GM23338 (cell line): ENCODE measurements around the gene ZNF557. TPM values are rescaled to one million over a fixed set of nuclear protein-coding genes. Genes with fewer than 3 reads are reported as not detected.
"Not testable (repeated sequence)": the region's sequence is repeated elsewhere in the genome, so short reads cannot be mapped to it uniquely, and the experiment has no call there.

Experiments used
- ATAC-seq: fragments of 200-7000 bp; cut with Tn5 transposase; 3 replicates; pipeline ENCODE4 v1.9.1; 2020
- DNase-seq: peaks from one replicate; pipeline ENCODE4 v3.0.0-alpha.2; 2015; ENCODE audit warnings: low spot score
- H2AFZ ChIP-seq: fragments of 200-600 bp; sonication (generic); 2 replicates; pipeline ENCODE4 v1.8.0; 2016; ENCODE audit warnings: antibody characterized with exemption, mild to moderate bottlenecking, moderate library complexity
- H3F3A ChIP-seq: fragments of 200-600 bp; sonication (generic); replicated peaks from 2 replicates; pipeline ENCODE4 v1.8.0; 2017; ENCODE audit warnings: antibody characterized with exemption, mixed run types, low read depth
- H3K27ac ChIP-seq: fragments of 200-600 bp; sonication (generic); 2 replicates; pipeline ENCODE4 v1.6.1; 2016; ENCODE audit warnings: low read depth
- H3K27me3 ChIP-seq: fragments of 200-600 bp; sonication (generic); 2 replicates; pipeline ENCODE4 v1.8.0; 2016; ENCODE audit warnings: mild to moderate bottlenecking, mixed run types, moderate library complexity; ENCODE audit not compliant: insufficient read depth
- H3K36me3 ChIP-seq: fragments of 200-600 bp; sonication (generic); 2 replicates; pipeline ENCODE4 v1.8.0; 2016; ENCODE audit warnings: mild to moderate bottlenecking; ENCODE audit not compliant: insufficient read depth
- H3K4me1 ChIP-seq: fragments of 200-600 bp; sonication (generic); 2 replicates; pipeline ENCODE4 v1.8.0; 2016; ENCODE audit warnings: mild to moderate bottlenecking, moderate library complexity; ENCODE audit not compliant: insufficient read depth
- H3K4me2 ChIP-seq: fragments of 200-600 bp; sonication (generic); 2 replicates; pipeline ENCODE4 v1.7.1; 2017; ENCODE audit warnings: mixed run types
- H3K4me3 ChIP-seq: fragments of 200-600 bp; sonication (generic); 2 replicates; pipeline ENCODE4 v1.6.1; 2016; ENCODE audit warnings: mixed run types
- H3K79me2 ChIP-seq: fragments of 200-600 bp; sonication (generic); replicated peaks from 2 replicates; pipeline ENCODE4 v1.8.0; 2017; ENCODE audit warnings: mild to moderate bottlenecking; ENCODE audit not compliant: insufficient read depth
- H3K9me2 ChIP-seq: fragments of 200-600 bp; sonication (generic); 2 replicates; pipeline ENCODE4 v1.8.0; 2017; ENCODE audit not compliant: insufficient read depth
- H4K20me1 ChIP-seq: fragments of 200-600 bp; sonication (generic); replicated peaks from 2 replicates; pipeline ENCODE4 v1.8.0; 2017; ENCODE audit warnings: mild to moderate bottlenecking; ENCODE audit not compliant: insufficient read depth
- H3K27ac Mint-ChIP-seq: 2 replicates; pipeline ENCODE4 v1.8.0; 2020; ENCODE audit warnings: inconsistent platforms, mild to moderate bottlenecking, moderate library complexity, mixed read lengths
- H3K27me3 Mint-ChIP-seq: 3 replicates; pipeline ENCODE4 v1.8.0; 2022; ENCODE audit warnings: low read depth, mild to moderate bottlenecking, moderate library complexity, mixed read lengths, inconsistent platforms; ENCODE audit not compliant: insufficient read depth, poor library complexity
- H3K36me3 Mint-ChIP-seq: 3 replicates; pipeline ENCODE4 v1.8.0; 2021; ENCODE audit warnings: low read depth, mild to moderate bottlenecking, inconsistent platforms, moderate library complexity, mixed read lengths
- H3K4me1 Mint-ChIP-seq: 3 replicates; pipeline ENCODE4 v1.8.0; 2020; ENCODE audit warnings: mild to moderate bottlenecking, inconsistent platforms, mixed read lengths
- H3K4me3 Mint-ChIP-seq: 3 replicates; pipeline ENCODE4 v1.8.0; 2021; ENCODE audit warnings: moderate library complexity, mild to moderate bottlenecking, inconsistent platforms, mixed read lengths
- H3K9me3 Mint-ChIP-seq: 3 replicates; pipeline ENCODE4 v1.8.0; 2020; ENCODE audit warnings: moderate library complexity, mild to moderate bottlenecking, inconsistent platforms, mixed read lengths
- CREB1 ChIP-seq: fragments of 250-450 bp; sonication (Bioruptor Pico); IDR thresholded peaks from 2 replicates; pipeline ENCODE4 v1.5.0; 2020; ENCODE audit warnings: low read depth, mild to moderate bottlenecking, moderate library complexity
- CTCF ChIP-seq, 2 experiments: fragments of 200-600 bp in 1 of 2; sonication (generic) in 1 of 2; conservative IDR thresholded peaks; 2 replicates each; pipeline versions ENCODE4 v1.5.1 to v1.6.1; 2016 to 2017; ENCODE audit warnings: antibody characterized with exemption in 2 of 2, low read depth in 2 of 2, mild to moderate bottlenecking in 2 of 2, moderate library complexity in 1 of 2
- ETS1 ChIP-seq: IDR thresholded peaks from 2 replicates; pipeline ENCODE4 v1.6.1; 2016; ENCODE audit warnings: antibody characterized with exemption
- NANOG ChIP-seq: IDR thresholded peaks from 2 replicates; pipeline ENCODE4 v1.6.1; 2016; ENCODE audit warnings: antibody characterized with exemption, borderline replicate concordance
- POLR2AphosphoS5 ChIP-seq: IDR thresholded peaks from 2 replicates; pipeline ENCODE4 v1.6.1; 2016; ENCODE audit warnings: antibody characterized with exemption, low read depth
- REST ChIP-seq: IDR thresholded peaks from one replicate; pipeline ENCODE4 v1.6.1; 2018; ENCODE audit warnings: antibody characterized with exemption; ENCODE audit not compliant: unreplicated experiment
- STAT1 ChIP-seq: IDR thresholded peaks from one replicate; pipeline ENCODE4 v1.6.1; 2016; ENCODE audit warnings: antibody characterized with exemption; ENCODE audit not compliant: unreplicated experiment
- ZNF331 ChIP-seq: fragments of 250-450 bp; sonication (Bioruptor Pico); IDR thresholded peaks from 2 replicates; pipeline ENCODE4 v1.5.0; 2020; ENCODE audit warnings: low read depth, mild to moderate bottlenecking, moderate library complexity
- polyA plus RNA-seq: library from polyadenylated mRNA; unstranded; fragments of >200 nt; fragmentation: Nextera tagmentation; extraction: Ambion mirVana; gene quantifications from 2 replicates; pipeline ENCODE4 v1.2.1, GENCODE V29; 2016
- total RNA-seq: library from RNA; depleted of rRNA; stranded (reverse); fragments of >200 nt; shearing (Covaris generic); gene quantifications from 2 replicates; pipeline ENCODE4 v1.2.3, GENCODE V29; 2014

Gene ZNF557
- total and polyA plus RNA-seq, 2 experiments from 2014 or later, result 3.7 to 10.3 TPM

GRCh38 chr19:7067122-7067521, 2.4 kb upstream of the ZNF557 start:
- not testable (repeated sequence) for H3K36me3 ChIP-seq, H3K27ac ChIP-seq, H3K4me1 Mint-ChIP-seq, H2AFZ ChIP-seq, H3K4me3 ChIP-seq, H3F3A ChIP-seq, H3K27me3 ChIP-seq, H3K9me2 ChIP-seq, H3K27ac Mint-ChIP-seq, ATAC-seq, H4K20me1 ChIP-seq, H3K4me3 Mint-ChIP-seq, H3K4me1 ChIP-seq, H3K4me2 ChIP-seq
- Mint-ChIP-seq H3K27me3 (peaks cover 10% of the 10 kb centered on the region), H3K36me3 (peaks cover 25% of the 10 kb centered on the region), H3K9me3 (peaks cover 44% of the 10 kb centered on the region)
- TF ChIP-seq CTCF (conservative IDR thresholded peaks at IDR 0.05; ENCODE audit: low read depth in 2 of 2), result peak; percentile 31 to 59; a peak in 3 of 4 replicates
- peaks cover 12% of the 10 kb centered on the region; the same call in 1 of the 2 replicates for H3K79me2 ChIP-seq
- peak; percentile 77 for DNase-seq

- no peaks in the 10 kb centered on the region for H3K4me1 ChIP-seq
- H3F3A ChIP-seq, result no peaks in the 10 kb centered on the region; the same call in 1 of the 2 replicates
- H2AFZ ChIP-seq, result no peak overlapping the region
- Mint-ChIP-seq H3K4me1 (no peaks in the 10 kb centered on the region; the same call in 2 of the 3 replicates), H3K27ac (no peak overlapping the region), H3K36me3 (peaks cover 31% of the 10 kb centered on the region), H3K4me3 (no peak overlapping the region), H3K9me3 (peaks cover 47% of the 10 kb centered on the region), H3K27me3 (peaks cover 10% of the 10 kb centered on the region)
- H3K27me3 ChIP-seq, result no peaks in the 10 kb centered on the region
- H3K36me3 ChIP-seq, result peaks cover 8% of the 10 kb centered on the region; the same call in 1 of the 2 replicates
- DNase-seq (no peak), ATAC-seq (no peak)
- H3K9me2 ChIP-seq, result no peaks in the 10 kb centered on the region
- H3K79me2 ChIP-seq, result peaks cover 12% of the 10 kb centered on the region; the same call in 1 of the 2 replicates
- H3K4me2 ChIP-seq, result no peak overlapping the region
- no peaks in the 10 kb centered on the region for H4K20me1 ChIP-seq
- no peak overlapping the region for H3K27ac ChIP-seq
- H3K4me3 ChIP-seq, result no peak overlapping the region
- TF ChIP-seq CREB1 (CRISPR knock-in tag) (no peak), POLR2AphosphoS5 (no peak), ZNF331 (no peak), CTCF (conservative IDR thresholded peaks at IDR 0.05; ENCODE audit: low read depth in 2 of 2) (no peak), REST (no peak), STAT1 (no peak), ETS1 (no peak), NANOG (no peak)
Measured at GRCh38 chr19:7067716-7068115, 1.8 kb upstream of the ZNF557 start.
